ENCODE results near the gene GABARAPL1.

- TF ChIP-seq CTCF (IDR thresholded peaks at IDR 0.05) (no peak), POLR2A (IDR thresholded peaks at IDR 0.05) (no peak)
Measured at GRCh38 chr12:10197879-10198278, 14.8 kb upstream of the GABARAPL1 start.

Data from Peyer's patch (tissue), 4 donors.